Sciatic nerve (tissue), 2 donors: Measurements from ENCODE around the gene PRORP. TPM values are rescaled to one million over a fixed set of nuclear protein-coding genes. Genes with fewer than 3 reads are reported as not detected.
"Not testable (repeated sequence)": the region's sequence is repeated elsewhere in the genome, so short reads cannot be mapped to it uniquely, and the experiment has no call there.

Source experiments
- ATAC-seq: fragments of 200-7000 bp; cut with Tn5 transposase; one replicate; pipeline ENCODE4 v1.9.1; 2020; ENCODE audit warnings: mild to moderate bottlenecking, moderate library complexity
- DNase-seq: peaks from one replicate; pipeline ENCODE4 v3.0.0-alpha.2; 2020; ENCODE audit warnings: low spot score
- intact Hi-C: fragments of 100-400 bp; cut with DNase I; formaldehyde crosslinking; loops from one replicate; pipeline ENCODE4 v1.14.2; 2022
- total RNA-seq: library from RNA; stranded (reverse); fragmentation: NEBNext Ultra II Directional; extraction: Animal tissue kit (Norgen Biotek cat#: 25700); gene quantifications from one replicate; pipeline ENCODE4 v1.2.1, GENCODE V29; 2021
- donor health status: DM: no; HTN: no; CAD: no.
- donor health status: DM: no; HTN: no; CAD: no.

PRORP gene
- total RNA-seq, 1 donor from 2014 or later, result 16.5 TPM

- DNase-seq (no peak), ATAC-seq (no peak)
- intact Hi-C loops, result loop anchor here (5.0 kb wide), 1 partner anchor 284 kb away; no protein-coding TSS in a partner anchor
Observed at GRCh38 chr14:35133542-35134328, 11.4 kb downstream of the PRORP start.

GRCh38 chr14:35134329-35135123 is 12.2 kb downstream of the PRORP start:
- intact Hi-C loops, result loop anchor here (5.0 kb wide), 1 partner anchor 283 kb away; no protein-coding TSS in a partner anchor
- no peak for ATAC-seq
- no peak for DNase-seq

GRCh38 chr14:35138585-35138984 is 16.2 kb downstream of the PRORP start:
- no peak for ATAC-seq
- intact Hi-C loops, result no loop called here
- DNase-seq, result no peak

GRCh38 chr14:35140718-35141581 is 18.6 kb downstream of the PRORP start:
- no peak for DNase-seq
- intact Hi-C loops, result loop anchor here (5.0 kb wide), 1 partner anchor 271 kb away; no protein-coding TSS in a partner anchor
- no peak for ATAC-seq

GRCh38 chr14:35144029-35144428 is 21.7 kb downstream of the PRORP start:
- DNase-seq, result no peak
- intact Hi-C loops, result loop anchor here (5.0 kb wide), 1 partner anchor 268 kb away; no protein-coding TSS in a partner anchor
- ATAC-seq, result no peak

- DNase-seq (no peak), ATAC-seq (no peak)
- intact Hi-C loops, result no loop called here
Observed at GRCh38 chr14:35146711-35147149, 24.4 kb downstream of the PRORP start.

GRCh38 chr14:35147186-35147585 is 24.8 kb downstream of the PRORP start:
- no peak for DNase-seq
- ATAC-seq, result no peak
- intact Hi-C loops, result no loop called here

- ATAC-seq (no peak), DNase-seq (no peak)
- intact Hi-C loops, result no loop called here
Observed at GRCh38 chr14:35147711-35148110, 25.4 kb downstream of the PRORP start.

GRCh38 chr14:35149239-35149638 is 26.9 kb downstream of the PRORP start:
- DNase-seq, result no peak
- no peak for ATAC-seq
- intact Hi-C loops, result no loop called here

GRCh38 chr14:35152531-35152930 is 30.2 kb downstream of the PRORP start:
- DNase-seq, intact Hi-C loops, ATAC-seq: not testable (repeated sequence)

GRCh38 chr14:35154016-35154415 is 31.7 kb downstream of the PRORP start:
- DNase-seq (no peak), ATAC-seq (no peak)
- intact Hi-C loops, result no loop called here

GRCh38 chr14:35155962-35156361 is 33.6 kb downstream of the PRORP start:
- ATAC-seq (no peak), DNase-seq (no peak)
- intact Hi-C loops, result no loop called here

- intact Hi-C loops, result no loop called here
- DNase-seq, result no peak
- no peak for ATAC-seq
Observed at GRCh38 chr14:35158491-35158890, 36.1 kb downstream of the PRORP start.

GRCh38 chr14:35158951-35159653 is 36.8 kb downstream of the PRORP start:
- ATAC-seq, result no peak
- DNase-seq, result no peak
- intact Hi-C loops, result no loop called here

GRCh38 chr14:35159742-35160409 is 37.5 kb downstream of the PRORP start:
- no peak for ATAC-seq
- no peak for DNase-seq
- intact Hi-C loops, result no loop called here

- ATAC-seq (no peak), DNase-seq (no peak)
- intact Hi-C loops, result no loop called here
Observed at GRCh38 chr14:35161231-35161630, 38.9 kb downstream of the PRORP start.

- DNase-seq, result no peak
- no peak for ATAC-seq
- intact Hi-C loops, result no loop called here
Observed at GRCh38 chr14:35163384-35163783, 41.0 kb downstream of the PRORP start.

GRCh38 chr14:35164849-35165248 is 42.5 kb downstream of the PRORP start:
- DNase-seq (no peak), ATAC-seq (no peak)

More at GRCh38 chr14:35164849-35165248, 42.5 kb downstream of the PRORP start:
- intact Hi-C loops, result no loop called here
